ENCODE measurements around the gene ZCCHC14.
"Not testable (repeated sequence)": the region's sequence is repeated elsewhere in the genome, so short reads cannot be mapped to it uniquely, and the experiment has no call there.

ZCCHC14 gene

GRCh38 chr16:87526238-87526947 is 33.6 kb upstream of the ZCCHC14 start:
- no peak for DNase-seq (ENCODE audit: low read depth in 1 of 2, low spot score in 1 of 2)
- H3K27me3 ChIP-seq (ENCODE audit: insufficient read depth, poor library complexity, severe bottlenecking) = no peaks in the 10 kb centered on the region
- no peak overlapping the region for H3K4me3 ChIP-seq (replicated peaks; ENCODE audit: insufficient read depth, low read length)
- TF ChIP-seq SPI1 (IDR thresholded peaks at IDR 0.05; ENCODE audit: borderline replicate concordance, low read depth) (no peak), GABPA (IDR thresholded peaks at IDR 0.05; ENCODE audit: low read depth) (no peak), POLR2AphosphoS5 (IDR thresholded peaks at IDR 0.05; ENCODE audit: low read depth) (no peak), CTCF (IDR thresholded peaks at IDR 0.05; ENCODE audit: insufficient read depth, low read length) (no peak), REST (IDR thresholded peaks at IDR 0.05; ENCODE audit: insufficient replicate concordance, low read depth) (no peak)
- H3K27ac ChIP-seq (replicated peaks) = no peak overlapping the region

GRCh38 chr16:87525352-87525751 is 32.5 kb upstream of the ZCCHC14 start:
- H3K27me3 ChIP-seq (ENCODE audit: insufficient read depth, poor library complexity, severe bottlenecking) = no peaks in the 10 kb centered on the region
- no peak for DNase-seq (ENCODE audit: low read depth in 1 of 2, low spot score in 1 of 2)
- TF ChIP-seq GABPA (IDR thresholded peaks at IDR 0.05; ENCODE audit: low read depth) (no peak), REST (IDR thresholded peaks at IDR 0.05; ENCODE audit: insufficient replicate concordance, low read depth) (no peak), POLR2AphosphoS5 (IDR thresholded peaks at IDR 0.05; ENCODE audit: low read depth) (no peak), SPI1 (IDR thresholded peaks at IDR 0.05; ENCODE audit: borderline replicate concordance, low read depth) (no peak), CTCF (IDR thresholded peaks at IDR 0.05; ENCODE audit: insufficient read depth, low read length) (no peak)
- no peak overlapping the region for H3K4me3 ChIP-seq (replicated peaks; ENCODE audit: insufficient read depth, low read length)
- H3K27ac ChIP-seq (replicated peaks) = no peak overlapping the region

- TF ChIP-seq SPI1 (IDR thresholded peaks at IDR 0.05; ENCODE audit: borderline replicate concordance, low read depth) (no peak), POLR2AphosphoS5 (IDR thresholded peaks at IDR 0.05; ENCODE audit: low read depth) (no peak), REST (IDR thresholded peaks at IDR 0.05; ENCODE audit: insufficient replicate concordance, low read depth) (no peak), GABPA (IDR thresholded peaks at IDR 0.05; ENCODE audit: low read depth) (no peak), CTCF (IDR thresholded peaks at IDR 0.05; ENCODE audit: insufficient read depth, low read length) (no peak)
- H3K4me3 ChIP-seq (replicated peaks; ENCODE audit: insufficient read depth, low read length) = no peak overlapping the region
- no peaks in the 10 kb centered on the region for H3K27me3 ChIP-seq (ENCODE audit: insufficient read depth, poor library complexity, severe bottlenecking)
- no peak overlapping the region for H3K27ac ChIP-seq (replicated peaks)
- DNase-seq (ENCODE audit: low read depth in 1 of 2, low spot score in 1 of 2) = no peak
Measured at GRCh38 chr16:87524407-87524806, 31.6 kb upstream of the ZCCHC14 start.

GRCh38 chr16:87523605-87524004 is 30.8 kb upstream of the ZCCHC14 start:
- H3K4me3 ChIP-seq (replicated peaks; ENCODE audit: insufficient read depth, low read length); H3K27me3 ChIP-seq (ENCODE audit: insufficient read depth, poor library complexity, severe bottlenecking); H3K27ac ChIP-seq (replicated peaks); DNase-seq (ENCODE audit: low read depth in 1 of 2, low spot score in 1 of 2): not testable (repeated sequence)

GRCh38 chr16:87521764-87522163 is 28.9 kb upstream of the ZCCHC14 start:
- not testable (repeated sequence) for H3K27ac ChIP-seq (replicated peaks); H3K4me3 ChIP-seq (replicated peaks; ENCODE audit: insufficient read depth, low read length); H3K27me3 ChIP-seq (ENCODE audit: insufficient read depth, poor library complexity, severe bottlenecking); DNase-seq (ENCODE audit: low read depth in 1 of 2, low spot score in 1 of 2)

- H3K4me3 ChIP-seq (replicated peaks; ENCODE audit: insufficient read depth, low read length); DNase-seq (ENCODE audit: low read depth in 1 of 2, low spot score in 1 of 2); H3K27ac ChIP-seq (replicated peaks); H3K27me3 ChIP-seq (ENCODE audit: insufficient read depth, poor library complexity, severe bottlenecking): not testable (repeated sequence)
Measured at GRCh38 chr16:87519170-87519569, 26.3 kb upstream of the ZCCHC14 start.
